UCSD-AML1 (cell line): ENCODE results near the gene REL.
"Not testable (repeated sequence)": the region's sequence is repeated elsewhere in the genome, so short reads cannot be mapped to it uniquely, and the experiment has no call there.

ENCODE experiments used
- DNase-seq: peaks from one replicate; lab custom pipeline; 2025; ENCODE audit not compliant: unreplicated experiment; lab: John Stamatoyannopoulos, UW

Gene REL

GRCh38 chr2:60867848-60868247 lies 13.5 kb upstream of the REL start:
- peak; percentile 33 for DNase-seq

- no peak for DNase-seq
These were observed 12.6 kb upstream of the REL start for GRCh38 chr2:60868589-60869273.

GRCh38 chr2:60872510-60872928 lies 8.9 kb upstream of the REL start:
- DNase-seq = no peak

GRCh38 chr2:60873381-60873780 lies 8.0 kb upstream of the REL start:
- no peak for DNase-seq

GRCh38 chr2:60875520-60875919 lies 5.9 kb upstream of the REL start:
- DNase-seq = no peak

GRCh38 chr2:60880643-60881046 lies 729 bp upstream of the REL start:
- DNase-seq = no peak

- peak; percentile 32 for DNase-seq
These were observed 1.8 kb downstream of the REL start for GRCh38 chr2:60882971-60883753.

- DNase-seq = no peak
These were observed 2.5 kb downstream of the REL start for GRCh38 chr2:60883896-60884295.

- DNase-seq = no peak
These were observed 3.4 kb downstream of the REL start for GRCh38 chr2:60884800-60885199.

GRCh38 chr2:60885683-60886082 lies 4.3 kb downstream of the REL start:
- no peak for DNase-seq

- no peak for DNase-seq
These were observed 5.6 kb downstream of the REL start for GRCh38 chr2:60886991-60887390.

GRCh38 chr2:60888853-60889252 lies 7.5 kb downstream of the REL start:
- DNase-seq = no peak

GRCh38 chr2:60889581-60890392 lies 8.4 kb downstream of the REL start:
- not testable (repeated sequence) for DNase-seq

- no peak for DNase-seq
These were observed 9.0 kb downstream of the REL start for GRCh38 chr2:60890393-60890707.

- no peak for DNase-seq
These were observed 9.8 kb downstream of the REL start for GRCh38 chr2:60891180-60891579.

- DNase-seq = no peak
These were observed 17.2 kb downstream of the REL start for GRCh38 chr2:60898567-60898966.

- DNase-seq = no peak
These were observed 18.0 kb downstream of the REL start for GRCh38 chr2:60899230-60899891.

GRCh38 chr2:60899892-60900249 lies 18.5 kb downstream of the REL start:
- DNase-seq = no peak

- DNase-seq = not testable (repeated sequence)
These were observed 19.9 kb downstream of the REL start for GRCh38 chr2:60901296-60901695.

- not testable (repeated sequence) for DNase-seq
These were observed 24.5 kb downstream of the REL start for GRCh38 chr2:60905867-60906266.

- no peak for DNase-seq
These were observed 25.0 kb downstream of the REL start for GRCh38 chr2:60906395-60906794.
